Stimulated activated CD8-positive, alpha-beta memory T cell treated with anti-CD3 and anti-CD28 coated beads, Interleukin-4, amount 100 ng/mL, for 24 hours (primary cell): ENCODE data around the gene PRRC2B.
A peak's percentile ranks its signal among the peaks of the same experiment; 100 is the strongest.
"Not testable (repeated sequence)": the region's sequence is repeated elsewhere in the genome, so short reads cannot be mapped to it uniquely, and the experiment has no call there.

Experiments
- DNase-seq: peaks from one replicate; pipeline ENCODE4 v3.0.0-alpha.2; 2020; ENCODE audit warnings: low read depth

The PRRC2B gene

DNA sequence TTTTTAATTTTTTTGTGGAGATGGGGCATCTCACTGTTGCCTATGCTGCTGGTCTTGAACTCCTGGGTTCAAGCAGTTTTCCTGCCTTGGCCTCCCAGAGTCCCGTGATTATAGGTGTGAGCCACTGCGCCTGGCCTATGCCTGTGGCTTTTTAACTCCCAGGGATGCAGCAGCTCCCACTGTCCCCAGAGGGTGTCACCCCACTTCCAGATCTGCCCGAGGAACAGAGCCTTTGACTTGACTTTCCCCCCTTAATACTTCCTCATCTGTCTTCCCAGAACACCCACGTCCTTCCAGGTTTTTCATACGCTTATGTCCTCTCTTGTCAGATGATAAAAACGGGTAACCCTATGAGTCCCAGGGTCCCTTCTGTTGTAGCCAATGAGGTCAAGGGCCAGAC lies 7.6 kb upstream of the PRRC2B start:
- DNase-seq, result no peak

GRCh38 chr9:131387394-131387793 lies 6.5 kb upstream of the PRRC2B start:
- DNase-seq, result no peak

GRCh38 chr9:131391020-131391419 lies 2.9 kb upstream of the PRRC2B start:
- DNase-seq, result no peak

- DNase-seq, result no peak
Observed at GRCh38 chr9:131391504-131391903, 2.4 kb upstream of the PRRC2B start.

- no peak for DNase-seq
Observed at GRCh38 chr9:131394464-131395156, 724 bp downstream of the PRRC2B start.

DNA sequence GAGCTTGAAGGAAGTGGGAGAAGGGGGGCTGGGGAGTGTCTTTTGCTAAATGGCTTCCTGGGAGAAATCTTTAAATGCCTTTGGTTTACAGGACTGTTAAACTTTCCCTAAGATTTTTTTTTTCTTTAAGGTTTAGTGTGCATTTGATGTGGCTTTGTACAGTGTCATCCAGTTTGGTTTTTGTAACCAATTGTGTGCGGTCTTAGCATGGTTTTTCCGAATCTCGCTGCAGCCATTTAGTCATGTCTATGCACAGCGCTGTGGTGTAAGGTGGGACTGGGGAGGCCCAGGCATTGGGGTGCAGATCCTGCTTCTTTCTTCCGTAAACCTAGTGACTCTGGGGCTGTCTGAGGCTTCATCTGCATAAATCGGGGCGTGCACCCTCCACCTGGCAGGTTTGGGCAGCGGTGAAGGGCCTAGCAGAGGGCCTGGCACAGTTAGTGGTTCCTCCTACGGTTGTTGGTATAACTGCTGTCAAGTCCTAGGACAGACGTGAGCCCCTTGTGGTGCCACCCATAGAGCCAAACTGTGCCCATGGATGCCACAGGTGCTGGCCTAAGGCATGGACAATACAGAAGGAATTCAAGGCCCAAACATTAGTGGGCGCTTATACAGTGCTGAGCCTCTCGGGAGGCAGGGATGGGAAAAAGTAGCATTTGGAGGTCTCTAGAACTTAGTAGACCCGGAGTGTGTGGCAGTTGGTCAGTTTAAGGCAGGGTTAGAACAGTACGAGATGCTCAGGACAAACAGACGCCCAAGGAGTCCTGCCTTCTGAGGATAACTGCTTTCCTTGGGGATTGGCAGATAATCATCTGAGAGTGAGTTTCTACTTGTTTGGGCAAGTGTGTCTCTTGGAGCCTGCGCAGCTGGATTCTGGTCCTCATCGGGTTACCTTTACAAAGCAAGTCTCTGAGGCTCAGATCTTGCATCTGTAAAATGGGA lies 1.5 kb downstream of the PRRC2B start:
- DNase-seq, result peak; percentile 57

GRCh38 chr9:131396099-131396479 lies 2.2 kb downstream of the PRRC2B start:
- not testable (repeated sequence) for DNase-seq

DNA sequence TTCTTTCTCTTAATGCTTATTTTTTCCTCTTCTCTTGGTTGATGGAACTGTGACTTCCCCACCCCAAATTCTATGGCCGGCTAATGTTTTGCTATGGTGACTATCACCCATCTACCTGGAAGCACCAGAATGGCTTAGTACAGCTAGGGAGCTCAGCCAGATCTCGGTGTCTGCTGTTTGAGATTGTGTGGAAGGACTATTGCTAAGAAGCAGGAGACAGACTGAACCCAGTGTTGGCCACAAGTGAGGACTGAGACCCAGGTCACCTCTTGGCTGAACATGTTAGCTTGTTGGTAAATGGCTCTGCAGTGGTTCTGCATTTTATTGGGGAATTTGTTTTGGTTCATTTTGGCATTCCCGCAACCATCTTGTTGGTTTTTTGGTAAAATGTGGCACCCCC lies 2.7 kb downstream of the PRRC2B start:
- no peak for DNase-seq

DNA sequence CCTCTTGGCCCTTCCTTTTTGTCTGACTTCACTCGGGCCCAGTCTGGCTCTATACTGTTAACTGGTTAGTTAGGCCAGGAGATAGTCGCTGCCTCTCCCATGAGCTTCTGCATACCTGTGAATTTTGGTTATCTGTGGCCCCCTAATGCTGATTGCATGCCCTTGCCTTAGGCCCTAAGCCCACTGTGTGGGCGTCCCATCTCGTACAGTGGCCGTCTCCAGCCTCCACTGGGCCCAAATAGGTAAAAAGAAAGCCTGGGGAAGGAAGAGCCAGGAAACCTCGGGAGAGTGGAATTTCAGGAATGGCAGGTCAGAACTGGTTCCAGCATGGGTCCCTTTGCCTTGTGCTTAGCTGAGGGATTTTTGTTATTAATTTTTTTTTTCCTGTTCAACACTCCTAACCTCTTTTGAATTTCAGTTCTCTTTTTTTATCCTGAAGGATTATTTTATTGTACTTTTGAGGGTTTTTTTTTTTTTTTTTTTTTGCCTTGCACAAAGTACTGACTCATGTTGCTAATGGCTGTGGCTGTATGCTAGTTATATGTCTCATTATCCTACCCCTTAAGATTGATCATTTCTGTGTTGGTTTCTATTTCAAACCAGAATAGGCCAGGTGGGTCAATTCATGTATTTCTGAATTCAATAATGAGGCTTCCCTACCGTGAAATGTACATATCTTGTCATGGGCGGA lies 3.4 kb downstream of the PRRC2B start:
- no peak for DNase-seq

GRCh38 chr9:131398204-131398603 lies 4.3 kb downstream of the PRRC2B start:
- no peak for DNase-seq

DNA sequence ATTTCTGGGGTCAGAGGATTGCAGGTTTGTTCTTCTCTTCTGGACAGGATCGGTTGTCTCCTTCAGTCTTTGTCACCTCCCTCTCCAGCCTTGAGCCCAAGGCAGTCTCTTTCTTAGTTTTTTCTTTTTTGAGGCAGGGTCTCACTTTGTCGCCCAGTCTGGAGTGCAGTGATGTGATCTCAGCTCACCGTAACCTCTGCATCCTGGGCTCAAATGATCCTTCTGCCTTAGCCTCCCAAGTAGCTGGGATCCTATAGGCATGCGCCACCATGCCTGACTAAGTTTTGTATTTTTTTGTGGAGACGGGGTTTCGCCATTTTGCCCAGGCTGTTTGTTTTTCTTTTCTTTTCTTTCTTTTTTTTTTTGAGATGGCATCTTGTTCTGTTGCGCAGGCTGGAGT lies 6.1 kb downstream of the PRRC2B start:
- no peak for DNase-seq

GRCh38 chr9:131400627-131401026 lies 6.7 kb downstream of the PRRC2B start:
- DNase-seq, result no peak

DNA sequence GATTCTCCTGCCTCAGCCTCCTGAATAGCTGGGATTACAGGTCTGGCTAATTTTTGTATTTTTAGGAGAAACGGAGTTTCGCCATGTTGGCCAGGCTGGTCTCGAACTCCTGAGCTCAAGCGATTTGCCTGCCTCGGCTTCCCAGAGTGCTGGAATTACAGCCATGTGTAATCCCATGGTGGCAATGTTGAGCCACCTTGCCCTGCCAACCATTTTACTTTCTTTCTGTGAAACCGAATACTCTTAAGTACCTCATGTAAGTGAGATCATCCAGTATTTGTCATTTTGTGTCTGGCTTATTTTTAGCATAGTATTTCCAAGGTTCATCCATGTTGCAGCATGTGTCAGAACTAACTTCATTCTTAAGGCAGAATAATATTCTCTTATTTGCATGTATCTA lies 8.2 kb downstream of the PRRC2B start:
- no peak for DNase-seq

DNA sequence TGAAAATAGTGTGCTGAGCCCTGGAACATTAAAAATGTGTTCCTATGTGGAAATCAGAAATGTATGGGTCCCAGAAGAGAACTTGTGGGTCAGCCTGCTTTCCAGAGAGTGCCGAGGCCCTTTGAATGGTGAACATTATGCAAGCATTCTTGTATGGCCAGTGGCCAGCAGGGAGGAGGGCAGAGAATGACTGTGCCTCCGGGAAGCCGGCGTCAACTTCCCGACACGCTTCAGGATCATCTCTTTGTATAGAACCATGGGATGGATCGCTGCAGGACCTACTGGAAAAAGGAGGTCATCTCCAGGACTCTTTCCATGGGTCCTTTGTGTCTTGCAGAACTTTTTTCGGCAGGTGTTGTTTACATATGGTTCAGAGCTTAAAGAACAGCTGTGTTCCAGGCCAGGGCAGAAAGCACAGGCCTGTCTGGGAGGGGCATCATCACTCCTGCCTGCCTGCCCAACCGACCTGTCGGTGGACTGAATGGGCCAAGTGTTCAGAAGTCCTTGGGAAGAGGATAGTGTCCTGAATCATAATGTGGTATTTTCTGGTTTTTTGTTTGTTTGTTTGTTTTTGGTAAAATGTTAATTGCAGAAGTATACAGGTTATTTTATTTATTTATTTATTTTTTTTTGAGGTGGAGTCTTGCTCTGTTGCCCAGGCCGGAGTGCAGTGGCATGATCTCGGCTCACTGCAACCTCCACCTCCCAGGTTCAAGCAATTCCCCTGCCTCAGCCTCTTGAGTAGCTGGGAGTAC lies 9.0 kb downstream of the PRRC2B start:
- no peak for DNase-seq

- no peak for DNase-seq
Observed at GRCh38 chr9:131403493-131403773, 9.5 kb downstream of the PRRC2B start.

- DNase-seq, result no peak
Observed at GRCh38 chr9:131404581-131404980, 10.7 kb downstream of the PRRC2B start.

- no peak for DNase-seq
Observed at GRCh38 chr9:131404987-131405386, 11.1 kb downstream of the PRRC2B start.

- DNase-seq, result no peak
Observed at GRCh38 chr9:131405428-131405827, 11.5 kb downstream of the PRRC2B start.

GRCh38 chr9:131405858-131406537 lies 12.1 kb downstream of the PRRC2B start:
- no peak for DNase-seq

DNA sequence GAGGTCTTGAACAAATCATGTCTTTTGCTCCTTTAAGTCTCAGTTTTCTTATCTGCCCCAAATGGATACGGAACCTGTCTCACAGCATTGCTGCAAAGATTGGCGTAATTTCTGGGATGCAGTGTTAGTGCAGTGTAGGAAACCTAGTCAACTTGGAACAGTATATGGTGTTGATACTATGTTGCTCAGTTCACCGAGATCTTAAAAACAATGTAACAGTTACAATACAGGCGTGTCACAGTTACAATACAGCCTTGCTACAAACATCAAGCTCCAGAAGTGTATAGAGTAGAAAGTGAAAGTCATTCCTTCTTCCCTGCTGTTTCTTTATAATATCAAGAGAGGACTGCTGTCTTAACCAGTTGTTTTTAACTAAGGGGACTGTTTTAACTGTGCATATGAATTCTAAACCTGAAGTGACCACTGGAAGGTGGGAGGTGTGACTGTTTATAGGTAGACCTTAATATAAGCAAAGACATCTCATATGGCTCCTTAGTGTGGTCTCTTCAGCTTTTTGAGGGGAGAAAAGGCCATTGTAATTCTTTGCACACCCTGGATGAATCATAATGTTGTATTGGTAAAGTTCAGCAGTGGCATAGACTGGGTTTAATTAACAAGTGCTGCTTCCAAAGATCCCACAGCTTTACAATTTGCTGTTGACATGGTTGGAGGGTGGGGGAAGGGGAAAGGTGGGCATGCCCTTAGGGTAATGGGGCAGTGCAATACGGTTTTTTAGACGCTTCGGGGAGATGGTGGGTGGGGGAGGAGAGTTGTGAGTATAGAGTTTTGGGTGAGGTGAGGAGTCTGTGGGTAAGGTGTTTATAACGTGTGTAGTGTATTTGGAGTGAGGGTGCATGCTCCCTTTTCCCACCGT lies 12.9 kb downstream of the PRRC2B start:
- no peak for DNase-seq

GRCh38 chr9:131407717-131408195 lies 13.9 kb downstream of the PRRC2B start:
- DNase-seq, result no peak
